Caco-2 (cell line): ENCODE results near the gene MAP7. TPM values are rescaled to one million over a fixed set of nuclear protein-coding genes. Genes with fewer than 3 reads are reported as not detected.

Source experiments
- BruUV-seq: library from RNA; stranded (reverse); fragments of 400-500 nt; replicated peaks from 2 replicates; lab custom pipeline; 2021; lab: Mats Ljungman, UMichigan
- CTCF ChIA-PET: fragments of 300-600 bp; sonication (Branson Sonifier 250); formaldehyde crosslinking; loops from one replicate; lab custom pipeline; 2022; ENCODE audit warnings: antibody characterized with exemption; lab: Charles Lee
- POLR2A ChIA-PET: fragments of 300-600 bp; sonication (Branson Sonifier 250); formaldehyde crosslinking; loops from one replicate; lab custom pipeline; 2022; ENCODE audit warnings: antibody characterized with exemption; lab: Charles Lee
- DNase-seq, 2 experiments: peaks; one replicate each; pipeline versions ENCODE4 v3.0.0 to v3.0.0-alpha.2; 2020 to 2022
- H3K27me3 ChIP-seq: replicated peaks from 2 replicates; pipeline ENCODE4 v1.6.0; 2011; ENCODE audit warnings: low read length; ENCODE audit not compliant: control insufficient read depth, insufficient read depth
- H3K36me3 ChIP-seq: 2 replicates; pipeline ENCODE4 v1.5.1; 2011; ENCODE audit warnings: low read length; ENCODE audit not compliant: control insufficient read depth, insufficient read depth
- H3K4me1 ChIP-seq: fragments of 250-450 bp; sonication (Bioruptor Pico); 2 replicates; pipeline ENCODE4 v1.5.1; 2020; ENCODE audit warnings: mild to moderate bottlenecking
- H3K4me3 ChIP-seq: 2 replicates; pipeline ENCODE4 v1.5.1; 2011; ENCODE audit warnings: low read depth, mild to moderate bottlenecking, control low read depth, low read length
- H3K9me3 ChIP-seq: fragments of 250-450 bp; sonication (Bioruptor Pico); 2 replicates; pipeline ENCODE4 v1.5.1; 2020; ENCODE audit warnings: mild to moderate bottlenecking, moderate library complexity
- H3K27ac Mint-ChIP-seq: one replicate; pipeline ENCODE4 v1.8.0; 2022; ENCODE audit warnings: mixed read lengths; ENCODE audit not compliant: unreplicated experiment
- H3K27me3 Mint-ChIP-seq: one replicate; pipeline ENCODE4 v1.8.0; 2022; ENCODE audit warnings: mixed read lengths; ENCODE audit not compliant: insufficient read depth, unreplicated experiment
- H3K36me3 Mint-ChIP-seq: one replicate; pipeline ENCODE4 v1.8.0; 2022; ENCODE audit warnings: mild to moderate bottlenecking, mixed read lengths; ENCODE audit not compliant: insufficient read depth, unreplicated experiment
- H3K4me1 Mint-ChIP-seq: one replicate; pipeline ENCODE4 v1.8.0; 2022; ENCODE audit warnings: low read depth, mixed read lengths; ENCODE audit not compliant: unreplicated experiment
- H3K4me3 Mint-ChIP-seq: one replicate; pipeline ENCODE4 v1.8.0; 2022; ENCODE audit warnings: mild to moderate bottlenecking, moderate library complexity, mixed read lengths; ENCODE audit not compliant: unreplicated experiment
- H3K9me3 Mint-ChIP-seq: one replicate; pipeline ENCODE4 v1.8.0; 2022; ENCODE audit warnings: mixed read lengths; ENCODE audit not compliant: unreplicated experiment
- intact Hi-C: fragments of 100-400 bp; cut with micrococcal nuclease; formaldehyde crosslinking; loops from one replicate; pipeline ENCODE4 v1.10.0; 2022; ENCODE audit not compliant: unreplicated experiment
- total RNA-seq: library from RNA; stranded (reverse); gene quantifications from 2 replicates; pipeline ENCODE4 v1.2.3, GENCODE V29; 2022
- TF ChIP-seq, protein P1 (sequence below), 2 experiments: fragments of 200-600 bp in 1 of 2; IDR thresholded peaks; 1 replicate in 1 of 2; 2 replicates in 1 of 2; pipeline versions ENCODE4 v1.5.1 to v1.8.0; 2011 to 2022; ENCODE audit warnings: antibody characterized with exemption in 1 of 2, control low read depth in 1 of 2, inconsistent platforms in 1 of 2, low read depth in 1 of 2, low read length in 1 of 2, mild to moderate bottlenecking in 1 of 2, moderate library complexity in 1 of 2; ENCODE audit not compliant: insufficient read depth in 1 of 2, severe bottlenecking in 1 of 2, unreplicated experiment in 1 of 2

MAP7 gene
- total RNA-seq, 1 experiment from 2014 or later: 55.3 TPM

DNA sequence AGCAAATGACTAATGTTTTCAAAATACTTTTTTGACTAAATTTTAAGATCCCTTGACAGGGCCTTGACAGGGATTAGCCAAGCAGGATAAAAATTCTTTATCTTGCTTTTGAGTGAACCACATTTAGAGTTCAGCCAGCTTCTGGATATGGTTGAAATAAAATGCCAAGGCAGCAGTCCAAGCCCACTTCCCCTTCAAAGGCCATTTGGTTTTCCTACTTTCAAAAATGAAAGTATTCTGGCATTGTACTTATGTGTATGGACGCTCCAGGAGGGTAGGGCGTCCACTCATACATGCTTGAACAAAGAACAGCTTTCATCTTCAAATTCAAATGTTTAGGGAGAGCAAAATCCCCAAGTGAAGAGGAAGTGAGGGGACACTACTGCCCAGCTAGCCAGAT is 178.3 kb downstream of the MAP7 start:
- Histone ChIP-seq H3K4me3 (no peak overlapping the region), H3K36me3 (no peaks in the 10 kb centered on the region; the same call in 1 of the 2 replicates), H3K27me3 (no peaks in the 10 kb centered on the region), H3K9me3 (no peaks in the 10 kb centered on the region), H3K4me1 (no peaks in the 10 kb centered on the region)
- BruUV-seq: no TSS peak
- CTCF ChIA-PET: no interaction called here
- no peaks in the 10 kb centered on the region for H3K4me1 Mint-ChIP-seq
- peaks cover 15% of the 10 kb centered on the region for H3K36me3 Mint-ChIP-seq
- no peaks in the 10 kb centered on the region for H3K9me3 Mint-ChIP-seq
- no peak for DNase-seq
- POLR2A ChIA-PET: no interaction called here
- TF ChIP-seq, protein P1, sequence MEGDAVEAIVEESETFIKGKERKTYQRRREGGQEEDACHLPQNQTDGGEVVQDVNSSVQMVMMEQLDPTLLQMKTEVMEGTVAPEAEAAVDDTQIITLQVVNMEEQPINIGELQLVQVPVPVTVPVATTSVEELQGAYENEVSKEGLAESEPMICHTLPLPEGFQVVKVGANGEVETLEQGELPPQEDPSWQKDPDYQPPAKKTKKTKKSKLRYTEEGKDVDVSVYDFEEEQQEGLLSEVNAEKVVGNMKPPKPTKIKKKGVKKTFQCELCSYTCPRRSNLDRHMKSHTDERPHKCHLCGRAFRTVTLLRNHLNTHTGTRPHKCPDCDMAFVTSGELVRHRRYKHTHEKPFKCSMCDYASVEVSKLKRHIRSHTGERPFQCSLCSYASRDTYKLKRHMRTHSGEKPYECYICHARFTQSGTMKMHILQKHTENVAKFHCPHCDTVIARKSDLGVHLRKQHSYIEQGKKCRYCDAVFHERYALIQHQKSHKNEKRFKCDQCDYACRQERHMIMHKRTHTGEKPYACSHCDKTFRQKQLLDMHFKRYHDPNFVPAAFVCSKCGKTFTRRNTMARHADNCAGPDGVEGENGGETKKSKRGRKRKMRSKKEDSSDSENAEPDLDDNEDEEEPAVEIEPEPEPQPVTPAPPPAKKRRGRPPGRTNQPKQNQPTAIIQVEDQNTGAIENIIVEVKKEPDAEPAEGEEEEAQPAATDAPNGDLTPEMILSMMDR (IDR thresholded peaks at IDR 0.05; ENCODE audit: insufficient read depth in 1 of 2, low read depth in 1 of 2, low read length in 1 of 2, severe bottlenecking in 1 of 2, unreplicated experiment in 1 of 2): no peak
- no peaks in the 10 kb centered on the region for H3K27me3 Mint-ChIP-seq
- H3K4me3 Mint-ChIP-seq: no peak overlapping the region
- intact Hi-C loops: no loop called here
- no peak overlapping the region for H3K27ac Mint-ChIP-seq

DNA sequence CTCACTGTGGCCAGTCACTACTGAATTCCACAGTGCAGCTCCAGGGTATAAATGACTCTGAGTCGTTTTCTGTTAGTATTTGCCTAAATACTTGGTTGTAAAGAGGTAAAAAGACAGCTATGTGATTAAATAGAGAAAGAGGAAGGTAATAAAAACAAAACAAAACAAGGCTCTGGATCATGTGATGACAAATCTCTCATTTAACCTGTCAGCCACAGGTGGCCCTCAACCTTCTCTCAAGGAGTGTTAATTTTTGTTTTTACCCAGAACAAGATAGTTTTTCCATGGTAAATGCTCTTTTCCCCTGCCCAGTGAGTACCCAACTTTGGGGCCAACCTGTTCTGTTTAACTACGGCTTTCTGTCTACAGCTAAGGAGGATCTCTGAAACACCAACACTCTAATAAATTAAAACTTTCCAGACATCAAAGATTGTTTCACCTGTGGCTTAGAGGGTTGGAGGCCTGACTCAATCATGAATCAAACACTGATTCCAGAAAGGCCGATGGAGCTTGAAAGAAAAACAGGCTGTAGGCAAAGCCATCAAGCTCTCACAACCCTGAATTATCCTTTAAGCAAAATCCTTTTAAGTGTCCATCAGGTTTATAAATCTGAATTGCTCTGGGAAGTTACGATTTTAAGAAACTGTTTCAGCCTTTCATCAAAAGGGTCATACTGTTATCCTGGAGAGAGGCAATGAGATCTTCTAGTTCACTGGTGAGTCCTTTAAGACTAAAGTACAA is 179.1 kb downstream of the MAP7 start:
- Histone ChIP-seq H3K36me3 (no peaks in the 10 kb centered on the region; the same call in 1 of the 2 replicates), H3K27me3 (no peaks in the 10 kb centered on the region), H3K9me3 (no peaks in the 10 kb centered on the region), H3K4me1 (no peaks in the 10 kb centered on the region), H3K4me3 (no peak overlapping the region)
- DNase-seq: no peak
- Mint-ChIP-seq H3K4me3 (no peak overlapping the region), H3K4me1 (no peaks in the 10 kb centered on the region), H3K9me3 (no peaks in the 10 kb centered on the region), H3K36me3 (peaks cover 14% of the 10 kb centered on the region), H3K27me3 (no peaks in the 10 kb centered on the region), H3K27ac (no peak overlapping the region)
- TF ChIP-seq, protein P1 (IDR thresholded peaks at IDR 0.05; ENCODE audit: insufficient read depth in 1 of 2, low read depth in 1 of 2, low read length in 1 of 2, severe bottlenecking in 1 of 2, unreplicated experiment in 1 of 2): no peak
- ChIA-PET POLR2A (no interaction called here), CTCF (no interaction called here)
- BruUV-seq: no TSS peak
- intact Hi-C loops: no loop called here

DNA sequence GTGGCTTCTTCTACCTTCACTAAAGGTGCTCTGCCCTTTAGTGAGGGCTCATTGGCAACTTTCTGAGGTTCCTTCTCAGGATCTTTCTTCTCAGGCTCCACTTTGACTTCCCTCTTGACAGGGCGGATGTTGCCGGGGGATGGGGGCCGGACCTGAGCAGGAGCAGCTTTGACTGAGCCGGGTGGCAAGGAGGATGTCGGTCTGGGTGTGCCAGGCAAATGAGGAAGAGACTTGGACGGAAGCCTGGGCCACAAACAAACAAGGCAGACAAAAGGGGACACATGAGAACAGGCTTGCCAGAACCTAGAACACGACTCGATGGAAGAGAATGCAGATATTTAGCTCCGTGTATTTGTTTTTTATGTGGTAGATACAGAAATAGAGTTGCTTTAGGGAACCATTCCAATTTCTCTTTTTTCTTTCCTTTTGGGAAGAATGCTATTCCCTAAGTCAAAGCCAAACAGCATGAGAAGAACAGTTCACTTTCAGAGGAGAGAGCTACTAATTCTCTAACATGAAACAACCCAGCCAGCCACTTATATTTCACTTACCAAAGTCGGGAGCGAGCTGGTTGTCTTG is 184.4 kb downstream of the MAP7 start:
- no peaks in the 10 kb centered on the region for H3K27me3 ChIP-seq
- Mint-ChIP-seq H3K4me3 (no peak overlapping the region), H3K36me3 (peaks cover 40% of the 10 kb centered on the region), H3K4me1 (no peaks in the 10 kb centered on the region), H3K9me3 (no peaks in the 10 kb centered on the region), H3K27ac (no peak overlapping the region), H3K27me3 (no peaks in the 10 kb centered on the region)
- intact Hi-C loops: no loop called here
- BruUV-seq: no TSS peak
- TF ChIP-seq, protein P1 (IDR thresholded peaks at IDR 0.05; ENCODE audit: insufficient read depth in 1 of 2, low read depth in 1 of 2, low read length in 1 of 2, severe bottlenecking in 1 of 2, unreplicated experiment in 1 of 2): no peak
- no peak overlapping the region for H3K4me3 ChIP-seq
- H3K36me3 ChIP-seq: peaks cover 3% of the 10 kb centered on the region
- ChIA-PET CTCF (no interaction called here), POLR2A (no interaction called here)
- no peaks in the 10 kb centered on the region for H3K4me1 ChIP-seq
- no peak for DNase-seq
- no peaks in the 10 kb centered on the region for H3K9me3 ChIP-seq
